Measurements from ENCODE around the gene CLBA1.

GRCh38 chr14:105012171-105012985, 26.8 kb downstream of the CLBA1 start:
- TF ChIP-seq POLR2A (IDR thresholded peaks at IDR 0.05; ENCODE audit: low read depth, low read length) (no peak), TAF1 (IDR thresholded peaks at IDR 0.05; ENCODE audit: borderline replicate concordance, low read depth, low read length) (no peak), POLR2AphosphoS5 (IDR thresholded peaks at IDR 0.05; ENCODE audit: low read depth, low read length) (no peak)
